HEK293 (cell line): ENCODE measurements around the gene ENTREP1.
"Not testable (repeated sequence)": the region's sequence is repeated elsewhere in the genome, so short reads cannot be mapped to it uniquely, and the experiment has no call there.

Experiments used
- CTCF ChIA-PET: fragments of 350-600 bp; formaldehyde crosslinking; extraction: SDS; loops from one replicate; lab custom pipeline; 2021; ENCODE audit warnings: antibody characterized with exemption; lab: Yijun Ruan, JAX
- POLR2A ChIA-PET: fragments of 300-600 bp; formaldehyde crosslinking; extraction: SDS; loops from one replicate; lab custom pipeline; 2020; ENCODE audit warnings: antibody characterized with exemption, inconsistent platforms; lab: Yijun Ruan, JAX
- H3K27ac ChIP-seq: fragments of 200-500 bp; sonication (Bioruptor generic); 2 replicates; pipeline ENCODE4 v1.5.1; 2014; ENCODE audit warnings: low read depth, low read length, control low read depth, inconsistent platforms; ENCODE audit errors: extremely low read depth
- H3K36me3 ChIP-seq, 2 experiments: fragments of 200-500 bp in 1 of 2; sonication (Bioruptor generic) in 1 of 2; 1 replicate in 1 of 2; 2 replicates in 1 of 2; pipeline ENCODE4 v1.5.1; 2014 to 2017; ENCODE audit warnings: inconsistent platforms in 2 of 2, low read length in 2 of 2; ENCODE audit not compliant: control insufficient read depth in 2 of 2, insufficient read depth in 1 of 2
- H3K4me1 ChIP-seq: fragments of 200-500 bp; sonication (Bioruptor generic); 2 replicates; pipeline ENCODE4 v1.5.1; 2014; ENCODE audit warnings: mild to moderate bottlenecking, low read length, inconsistent platforms; ENCODE audit not compliant: control insufficient read depth, insufficient read depth
- H3K4me3 ChIP-seq: 2 replicates; pipeline ENCODE4 v1.5.1; 2011; ENCODE audit warnings: low read depth, mild to moderate bottlenecking, control low read depth, low read length, moderate library complexity
- H3K9me3 ChIP-seq: fragments of 200-500 bp; sonication (Bioruptor generic); 2 replicates; pipeline ENCODE4 v1.5.1; 2014; ENCODE audit warnings: low read depth, low read length, inconsistent platforms; ENCODE audit not compliant: control insufficient read depth, insufficient read depth
- GLI2 ChIP-seq: fragments of 450-650 bp; formaldehyde crosslinking; IDR thresholded peaks from 2 replicates; pipeline ENCODE4; 2017; ENCODE audit warnings: missing biosample characterization, missing genetic modification characterization, low read depth, borderline replicate concordance
- GLI4 ChIP-seq: fragments of 450-650 bp; formaldehyde crosslinking; IDR thresholded peaks from 2 replicates; pipeline ENCODE4 v1.5.1; 2016; ENCODE audit warnings: missing biosample characterization, missing genetic modification characterization
- GLIS1 ChIP-seq: fragments of 450-650 bp; formaldehyde crosslinking; IDR thresholded peaks from 2 replicates; pipeline ENCODE4 v1.5.1; 2016; ENCODE audit warnings: missing biosample characterization, missing genetic modification characterization
- GLIS2 ChIP-seq: fragments of 450-650 bp; formaldehyde crosslinking; IDR thresholded peaks from 2 replicates; pipeline ENCODE4 v1.5.1; 2016; ENCODE audit warnings: missing biosample characterization, missing genetic modification characterization
- OVOL3 ChIP-seq: fragments of 450-650 bp; formaldehyde crosslinking; IDR thresholded peaks from 2 replicates; pipeline ENCODE4 v1.5.1; 2016; ENCODE audit warnings: missing biosample characterization, missing genetic modification characterization
- SALL2 ChIP-seq: fragments of 450-650 bp; formaldehyde crosslinking; IDR thresholded peaks from 2 replicates; pipeline ENCODE4 v1.5.0; 2017; ENCODE audit warnings: missing biosample characterization, mild to moderate bottlenecking, missing genetic modification characterization, borderline replicate concordance
- SCRT2 ChIP-seq: fragments of 450-650 bp; formaldehyde crosslinking; IDR thresholded peaks from 2 replicates; pipeline ENCODE4 v1.5.1; 2016; ENCODE audit warnings: missing biosample characterization, missing genetic modification characterization
- ZBTB20 ChIP-seq: fragments of 450-650 bp; formaldehyde crosslinking; IDR thresholded peaks from 2 replicates; pipeline ENCODE4 v1.5.1; 2016; ENCODE audit warnings: missing biosample characterization, missing genetic modification characterization
- ZBTB7A ChIP-seq: fragments of 450-650 bp; formaldehyde crosslinking; IDR thresholded peaks from 2 replicates; pipeline ENCODE4 v1.5.1; 2016; ENCODE audit warnings: low read depth, missing biosample characterization, missing genetic modification characterization
- ZNF138 ChIP-seq: fragments of 450-650 bp; formaldehyde crosslinking; IDR thresholded peaks from 2 replicates; pipeline ENCODE4 v1.5.1; 2016; ENCODE audit warnings: missing biosample characterization, missing genetic modification characterization, borderline replicate concordance
- ZNF184 ChIP-seq: fragments of 450-650 bp; IDR thresholded peaks from 2 replicates; pipeline ENCODE4 v1.5.1; 2018; ENCODE audit warnings: missing biosample characterization, mild to moderate bottlenecking, missing genetic modification characterization
- ZNF335 ChIP-seq: fragments of 450-650 bp; formaldehyde crosslinking; conservative IDR thresholded peaks from 2 replicates; pipeline ENCODE4 v1.5.1; 2016; ENCODE audit warnings: missing biosample characterization, missing genetic modification characterization
- ZNF48 ChIP-seq: fragments of 450-650 bp; formaldehyde crosslinking; IDR thresholded peaks from 2 replicates; pipeline ENCODE4 v1.5.1; 2016; ENCODE audit warnings: missing biosample characterization, missing genetic modification characterization
- ZNF514 ChIP-seq: fragments of 450-650 bp; formaldehyde crosslinking; IDR thresholded peaks from 2 replicates; pipeline ENCODE4 v1.5.1; 2016; ENCODE audit warnings: missing biosample characterization, missing genetic modification characterization
- ZNF571 ChIP-seq: fragments of 450-650 bp; formaldehyde crosslinking; IDR thresholded peaks from 2 replicates; pipeline ENCODE4 v1.5.0; 2017; ENCODE audit warnings: missing biosample characterization, missing genetic modification characterization
- ZNF626 ChIP-seq: fragments of 450-650 bp; sonication (Bioruptor Pico); formaldehyde crosslinking; IDR thresholded peaks from 2 replicates; pipeline ENCODE4 v1.5.1; 2018; ENCODE audit warnings: missing biosample characterization, missing genetic modification characterization, inconsistent platforms
- ZNF654 ChIP-seq: fragments of 450-650 bp; formaldehyde crosslinking; IDR thresholded peaks from 2 replicates; pipeline ENCODE4 v1.5.1; 2016; ENCODE audit warnings: low read depth, missing biosample characterization, missing genetic modification characterization
- ZNF747 ChIP-seq: fragments of 450-650 bp; formaldehyde crosslinking; IDR thresholded peaks from 2 replicates; pipeline ENCODE4 v1.5.1; 2016; ENCODE audit warnings: missing biosample characterization, missing genetic modification characterization
- ZNF792 ChIP-seq: fragments of 450-650 bp; formaldehyde crosslinking; IDR thresholded peaks from 2 replicates; pipeline ENCODE4 v1.5.1; 2016; ENCODE audit warnings: missing biosample characterization, missing genetic modification characterization
- ZXDB ChIP-seq: fragments of 450-650 bp; formaldehyde crosslinking; IDR thresholded peaks from 2 replicates; pipeline ENCODE4 v1.5.1; 2016; ENCODE audit warnings: missing biosample characterization, missing genetic modification characterization
- TF ChIP-seq, protein P1 (sequence below): fragments of 450-650 bp; formaldehyde crosslinking; IDR thresholded peaks from 2 replicates; pipeline ENCODE4 v1.5.1; 2017; ENCODE audit warnings: missing biosample characterization, missing genetic modification characterization
- TF ChIP-seq, protein P2 (sequence below): fragments of 450-650 bp; formaldehyde crosslinking; IDR thresholded peaks from 2 replicates; pipeline ENCODE4 v1.5.1; 2016; ENCODE audit warnings: missing biosample characterization, missing genetic modification characterization
- TF ChIP-seq, protein P3 (sequence below): fragments of 450-650 bp; formaldehyde crosslinking; IDR thresholded peaks from 2 replicates; pipeline ENCODE4 v1.5.1; 2016; ENCODE audit warnings: missing biosample characterization, missing genetic modification characterization
- TF ChIP-seq, protein P4 (sequence below): fragments of 450-650 bp; formaldehyde crosslinking; IDR thresholded peaks from 2 replicates; pipeline ENCODE4 v1.5.1; 2016; ENCODE audit warnings: missing biosample characterization, missing genetic modification characterization
- TF ChIP-seq, protein P5 (sequence below): fragments of 450-650 bp; formaldehyde crosslinking; IDR thresholded peaks from 2 replicates; pipeline ENCODE4 v1.5.1; 2016; ENCODE audit warnings: missing biosample characterization, missing genetic modification characterization, borderline replicate concordance

The ENTREP1 gene

DNA sequence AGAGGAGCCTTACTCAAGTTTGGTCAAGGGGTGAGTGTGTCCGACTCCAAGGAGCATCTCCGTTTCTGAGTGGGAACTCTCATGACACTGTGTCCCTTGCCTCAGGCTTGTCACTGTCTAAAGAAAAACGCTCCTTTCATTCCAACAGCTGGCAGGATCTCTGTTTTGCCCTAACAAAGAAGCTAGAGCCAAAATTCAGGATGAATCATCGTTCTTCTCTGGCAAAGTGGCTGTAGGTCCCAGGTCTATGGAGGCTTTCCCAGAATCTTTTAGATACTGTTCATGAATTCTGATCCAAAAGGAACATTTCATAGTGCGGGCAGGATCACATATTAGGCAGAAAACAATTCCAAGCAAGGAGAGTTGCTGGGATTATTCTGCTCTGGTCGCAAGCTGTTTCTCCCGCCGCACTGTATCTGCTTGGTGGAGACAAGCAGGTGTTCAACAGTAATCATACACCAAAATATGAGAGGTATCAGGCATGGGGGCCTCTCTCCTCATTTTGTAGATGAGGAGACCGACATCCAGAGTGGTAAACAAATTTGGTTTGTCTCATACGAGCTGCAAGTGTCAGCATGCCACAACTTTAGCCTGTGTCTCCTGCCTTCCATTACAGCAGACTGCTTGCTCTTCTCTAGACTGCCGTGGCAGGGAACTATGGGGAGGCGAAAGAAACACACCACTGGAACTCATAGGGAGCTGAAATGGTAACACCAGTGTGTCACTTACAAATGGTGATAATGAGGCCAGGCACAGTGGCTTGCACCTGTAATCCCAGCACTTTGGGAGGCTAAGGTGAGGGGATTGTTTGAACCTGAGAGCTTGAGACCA is 72.6 kb downstream of the ENTREP1 start:
- CTCF ChIA-PET = interaction anchor here (1.2 to 1.9 kb wide), 3 partner anchors 25 to 174 kb away, joined by 3 to 12 read pairs (median 3); no protein-coding TSS in a partner anchor
- H3K36me3 ChIP-seq = no peaks in the 10 kb centered on the region

DNA sequence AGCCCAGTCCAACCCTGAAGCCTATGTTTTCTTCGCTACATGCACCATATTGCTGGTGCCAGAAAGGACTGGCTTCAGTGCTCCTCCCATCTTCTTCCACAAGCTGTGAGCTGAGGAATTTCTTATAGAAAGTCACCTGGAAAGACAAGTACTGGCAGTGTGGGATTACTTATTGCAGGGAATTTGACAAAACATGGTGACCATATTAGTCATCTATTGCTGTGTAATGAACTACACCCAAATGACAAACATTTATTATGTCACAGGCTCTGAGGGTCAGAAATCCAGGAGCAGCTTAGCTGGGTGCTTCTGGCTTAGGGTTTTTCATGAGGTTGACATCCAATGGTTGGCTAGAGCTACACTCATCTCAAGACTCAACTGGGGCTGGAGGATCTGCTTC is 75.5 kb downstream of the ENTREP1 start:
- Histone ChIP-seq H3K36me3 (no peaks in the 10 kb centered on the region), H3K4me1 (no peaks in the 10 kb centered on the region), H3K27ac (no peak overlapping the region), H3K9me3 (no peaks in the 10 kb centered on the region)
- CTCF ChIA-PET = interaction anchor here (0.9 kb wide), 1 partner anchor 22 kb away, joined by 3 read pairs; no protein-coding TSS in a partner anchor
- TF ChIP-seq GLIS2 = no peak
- TF ChIP-seq ZNF747 = no peak
- TF ChIP-seq GLIS1 (tag by site-specific recombination) = no peak
- TF ChIP-seq SALL2 (tag by site-specific recombination) = no peak
- no peak for TF ChIP-seq GLI2 (tag by site-specific recombination)
- no peak for TF ChIP-seq ZNF48 (tag by site-specific recombination)
- no peak for TF ChIP-seq ZNF514
- no peak for TF ChIP-seq SCRT2
- TF ChIP-seq, protein P1, sequence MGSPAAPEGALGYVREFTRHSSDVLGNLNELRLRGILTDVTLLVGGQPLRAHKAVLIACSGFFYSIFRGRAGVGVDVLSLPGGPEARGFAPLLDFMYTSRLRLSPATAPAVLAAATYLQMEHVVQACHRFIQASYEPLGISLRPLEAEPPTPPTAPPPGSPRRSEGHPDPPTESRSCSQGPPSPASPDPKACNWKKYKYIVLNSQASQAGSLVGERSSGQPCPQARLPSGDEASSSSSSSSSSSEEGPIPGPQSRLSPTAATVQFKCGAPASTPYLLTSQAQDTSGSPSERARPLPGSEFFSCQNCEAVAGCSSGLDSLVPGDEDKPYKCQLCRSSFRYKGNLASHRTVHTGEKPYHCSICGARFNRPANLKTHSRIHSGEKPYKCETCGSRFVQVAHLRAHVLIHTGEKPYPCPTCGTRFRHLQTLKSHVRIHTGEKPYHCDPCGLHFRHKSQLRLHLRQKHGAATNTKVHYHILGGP (tag by site-specific recombination) = no peak
- TF ChIP-seq, protein P2, sequence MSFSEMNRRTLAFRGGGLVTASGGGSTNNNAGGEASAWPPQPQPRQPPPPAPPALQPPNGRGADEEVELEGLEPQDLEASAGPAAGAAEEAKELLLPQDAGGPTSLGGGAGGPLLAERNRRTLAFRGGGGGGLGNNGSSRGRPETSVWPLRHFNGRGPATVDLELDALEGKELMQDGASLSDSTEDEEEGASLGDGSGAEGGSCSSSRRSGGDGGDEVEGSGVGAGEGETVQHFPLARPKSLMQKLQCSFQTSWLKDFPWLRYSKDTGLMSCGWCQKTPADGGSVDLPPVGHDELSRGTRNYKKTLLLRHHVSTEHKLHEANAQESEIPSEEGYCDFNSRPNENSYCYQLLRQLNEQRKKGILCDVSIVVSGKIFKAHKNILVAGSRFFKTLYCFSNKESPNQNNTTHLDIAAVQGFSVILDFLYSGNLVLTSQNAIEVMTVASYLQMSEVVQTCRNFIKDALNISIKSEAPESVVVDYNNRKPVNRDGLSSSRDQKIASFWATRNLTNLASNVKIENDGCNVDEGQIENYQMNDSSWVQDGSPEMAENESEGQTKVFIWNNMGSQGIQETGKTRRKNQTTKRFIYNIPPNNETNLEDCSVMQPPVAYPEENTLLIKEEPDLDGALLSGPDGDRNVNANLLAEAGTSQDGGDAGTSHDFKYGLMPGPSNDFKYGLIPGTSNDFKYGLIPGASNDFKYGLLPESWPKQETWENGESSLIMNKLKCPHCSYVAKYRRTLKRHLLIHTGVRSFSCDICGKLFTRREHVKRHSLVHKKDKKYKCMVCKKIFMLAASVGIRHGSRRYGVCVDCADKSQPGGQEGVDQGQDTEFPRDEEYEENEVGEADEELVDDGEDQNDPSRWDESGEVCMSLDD (tag by site-specific recombination) = no peak
- no peak for TF ChIP-seq ZNF626 (tag by site-specific recombination)
- no peak for TF ChIP-seq ZBTB20 (tag by site-specific recombination)
- TF ChIP-seq OVOL3 = no peak
- TF ChIP-seq ZNF335 (tag by site-specific recombination) = no peak
- TF ChIP-seq, protein P3, sequence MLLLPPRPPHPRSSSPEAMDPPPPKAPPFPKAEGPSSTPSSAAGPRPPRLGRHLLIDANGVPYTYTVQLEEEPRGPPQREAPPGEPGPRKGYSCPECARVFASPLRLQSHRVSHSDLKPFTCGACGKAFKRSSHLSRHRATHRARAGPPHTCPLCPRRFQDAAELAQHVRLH = no peak
- TF ChIP-seq, protein P4, sequence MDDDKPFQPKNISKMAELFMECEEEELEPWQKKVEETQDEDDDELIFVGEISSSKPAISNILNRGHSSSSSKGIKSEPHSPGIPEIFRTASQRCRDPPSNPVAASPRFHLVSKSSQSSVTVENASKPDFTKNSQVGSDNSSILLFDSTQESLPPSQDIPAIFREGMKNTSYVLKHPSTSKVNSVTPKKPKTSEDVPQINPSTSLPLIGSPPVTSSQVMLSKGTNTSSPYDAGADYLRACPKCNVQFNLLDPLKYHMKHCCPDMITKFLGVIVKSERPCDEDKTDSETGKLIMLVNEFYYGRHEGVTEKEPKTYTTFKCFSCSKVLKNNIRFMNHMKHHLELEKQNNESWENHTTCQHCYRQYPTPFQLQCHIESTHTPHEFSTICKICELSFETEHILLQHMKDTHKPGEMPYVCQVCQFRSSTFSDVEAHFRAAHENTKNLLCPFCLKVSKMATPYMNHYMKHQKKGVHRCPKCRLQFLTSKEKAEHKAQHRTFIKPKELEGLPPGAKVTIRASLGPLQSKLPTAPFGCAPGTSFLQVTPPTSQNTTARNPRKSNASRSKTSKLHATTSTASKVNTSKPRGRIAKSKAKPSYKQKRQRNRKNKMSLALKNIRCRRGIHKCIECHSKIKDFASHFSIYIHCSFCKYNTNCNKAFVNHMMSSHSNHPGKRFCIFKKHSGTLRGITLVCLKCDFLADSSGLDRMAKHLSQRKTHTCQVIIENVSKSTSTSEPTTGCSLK (tag by site-specific recombination) = no peak
- TF ChIP-seq GLI4 (tag by site-specific recombination) = no peak
- no peak for TF ChIP-seq ZNF571 (tag by site-specific recombination)
- TF ChIP-seq, all 188 proteins: peak for 0
- no peak overlapping the region for H3K4me3 ChIP-seq
- POLR2A ChIA-PET = no interaction called here

More for the DNA sequence above, 72.6 kb downstream of the ENTREP1 start:
- Histone ChIP-seq H3K4me3 (no peak overlapping the region), H3K9me3 (no peaks in the 10 kb centered on the region), H3K4me1 (no peaks in the 10 kb centered on the region), H3K27ac (no peak overlapping the region)
- TF ChIP-seq ZBTB7A (tag by site-specific recombination) (no peak), ZNF654 (no peak), ZNF792 (tag by site-specific recombination) (no peak), ZXDB (no peak), ZNF138 (tag by site-specific recombination) (no peak), ZNF184 (tag by site-specific recombination) (no peak)
- TF ChIP-seq, protein P5, sequence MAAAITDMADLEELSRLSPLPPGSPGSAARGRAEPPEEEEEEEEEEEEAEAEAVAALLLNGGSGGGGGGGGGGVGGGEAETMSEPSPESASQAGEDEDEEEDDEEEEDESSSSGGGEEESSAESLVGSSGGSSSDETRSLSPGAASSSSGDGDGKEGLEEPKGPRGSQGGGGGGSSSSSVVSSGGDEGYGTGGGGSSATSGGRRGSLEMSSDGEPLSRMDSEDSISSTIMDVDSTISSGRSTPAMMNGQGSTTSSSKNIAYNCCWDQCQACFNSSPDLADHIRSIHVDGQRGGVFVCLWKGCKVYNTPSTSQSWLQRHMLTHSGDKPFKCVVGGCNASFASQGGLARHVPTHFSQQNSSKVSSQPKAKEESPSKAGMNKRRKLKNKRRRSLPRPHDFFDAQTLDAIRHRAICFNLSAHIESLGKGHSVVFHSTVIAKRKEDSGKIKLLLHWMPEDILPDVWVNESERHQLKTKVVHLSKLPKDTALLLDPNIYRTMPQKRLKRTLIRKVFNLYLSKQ (tag by site-specific recombination) = no peak
- POLR2A ChIA-PET = no interaction called here

DNA sequence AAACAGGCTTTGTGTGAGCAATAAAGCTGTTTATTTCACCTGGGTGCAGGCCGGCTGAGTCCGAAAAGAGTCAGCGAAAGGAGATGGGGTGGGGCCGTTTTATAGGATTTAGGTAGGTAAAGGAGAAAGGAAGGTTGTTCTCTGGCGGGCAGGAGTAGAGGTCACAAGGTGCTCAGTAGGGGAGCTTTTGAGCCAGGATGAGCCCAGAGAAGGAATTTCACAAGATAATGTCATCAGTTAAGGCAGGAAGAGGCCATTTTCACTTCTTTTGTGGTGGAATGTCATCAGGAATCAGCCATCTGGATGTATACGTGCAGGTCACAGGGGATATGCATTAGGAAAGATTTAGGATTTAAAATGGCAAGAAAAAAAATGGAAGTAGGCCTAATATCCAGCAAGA is 84.9 kb downstream of the ENTREP1 start:
- H3K27ac ChIP-seq, H3K4me1 ChIP-seq, CTCF ChIA-PET, H3K4me3 ChIP-seq, POLR2A ChIA-PET, H3K9me3 ChIP-seq, H3K36me3 ChIP-seq: not testable (repeated sequence)
